ENCODE results near the gene TOMM40L.
A peak's percentile ranks its signal among the peaks of the same experiment; 100 is the strongest.

TOMM40L gene

GRCh38 chr1:161189036-161189435, 36.8 kb upstream of the TOMM40L start:
- no peak for TF ChIP-seq MYC (IDR thresholded peaks at IDR 0.05; ENCODE audit: low read depth, low read length)
- no peak for TF ChIP-seq POLR2A (IDR thresholded peaks at IDR 0.05; ENCODE audit: extremely low read depth, insufficient read length)
- no peak for DNase-seq (ENCODE audit: low read depth)
- no peak overlapping the region for H3K4me3 ChIP-seq (ENCODE audit: low read depth, low read length)

GRCh38 chr1:161190962-161191521, 34.8 kb upstream of the TOMM40L start:
- DNase-seq (ENCODE audit: low read depth): no peak
- no peak overlapping the region for H3K4me3 ChIP-seq (ENCODE audit: low read depth, low read length)
- no peak for TF ChIP-seq POLR2A (IDR thresholded peaks at IDR 0.05; ENCODE audit: extremely low read depth, insufficient read length)

GRCh38 chr1:161191971-161192370, 33.9 kb upstream of the TOMM40L start:
- no peak overlapping the region for H3K4me3 ChIP-seq (ENCODE audit: low read depth, low read length)
- no peak for DNase-seq (ENCODE audit: low read depth)
- TF ChIP-seq CTCF (IDR thresholded peaks at IDR 0.05; ENCODE audit: low read depth, low read length): no peak
- TF ChIP-seq MAX (IDR thresholded peaks at IDR 0.05; ENCODE audit: low read depth, low read length): no peak
- no peak for TF ChIP-seq POLR2A (IDR thresholded peaks at IDR 0.05; ENCODE audit: extremely low read depth, insufficient read length)
- TF ChIP-seq MYC (IDR thresholded peaks at IDR 0.05; ENCODE audit: low read depth, low read length): no peak

GRCh38 chr1:161192476-161193465, 33.1 kb upstream of the TOMM40L start:
- no peak for TF ChIP-seq POLR2A (IDR thresholded peaks at IDR 0.05; ENCODE audit: extremely low read depth, insufficient read length)
- no peak for TF ChIP-seq MAX (IDR thresholded peaks at IDR 0.05; ENCODE audit: low read depth, low read length)
- peak; percentile 97 for TF ChIP-seq CTCF (IDR thresholded peaks at IDR 0.05; ENCODE audit: low read depth, low read length)
- H3K4me3 ChIP-seq (ENCODE audit: low read depth, low read length): no peak overlapping the region
- DNase-seq (ENCODE audit: low read depth): peak; percentile 80

GRCh38 chr1:161193561-161194235, 32.2 kb upstream of the TOMM40L start:
- no peak for DNase-seq (ENCODE audit: low read depth)
- no peak for TF ChIP-seq MAX (IDR thresholded peaks at IDR 0.05; ENCODE audit: low read depth, low read length)
- H3K4me3 ChIP-seq (ENCODE audit: low read depth, low read length): no peak overlapping the region

GRCh38 chr1:161195171-161195570, 30.7 kb upstream of the TOMM40L start:
- TF ChIP-seq CTCF (IDR thresholded peaks at IDR 0.05; ENCODE audit: low read depth, low read length) (no peak), MYC (IDR thresholded peaks at IDR 0.05; ENCODE audit: low read depth, low read length) (no peak), POLR2A (IDR thresholded peaks at IDR 0.05; ENCODE audit: extremely low read depth, insufficient read length) (no peak), MAX (IDR thresholded peaks at IDR 0.05; ENCODE audit: low read depth, low read length) (no peak)
- DNase-seq (ENCODE audit: low read depth): no peak
- H3K4me3 ChIP-seq (ENCODE audit: low read depth, low read length): no peak overlapping the region

GRCh38 chr1:161196111-161196510, 29.7 kb upstream of the TOMM40L start:
- TF ChIP-seq MYC (IDR thresholded peaks at IDR 0.05; ENCODE audit: low read depth, low read length) (no peak), MAX (IDR thresholded peaks at IDR 0.05; ENCODE audit: low read depth, low read length) (no peak), POLR2A (IDR thresholded peaks at IDR 0.05; ENCODE audit: extremely low read depth, insufficient read length) (no peak), CTCF (IDR thresholded peaks at IDR 0.05; ENCODE audit: low read depth, low read length) (no peak)
- H3K4me3 ChIP-seq (ENCODE audit: low read depth, low read length): no peak overlapping the region
- DNase-seq (ENCODE audit: low read depth): no peak
